Chondrocyte (in vitro differentiated cells): ENCODE measurements around the gene NRTN. TPM values are rescaled to one million over a fixed set of nuclear protein-coding genes. Genes with fewer than 3 reads are reported as not detected.
A peak's percentile ranks its signal among the peaks of the same experiment; 100 is the strongest.

Experiments
- DNase-seq: peaks from one replicate; pipeline ENCODE4 v3.0.0; 2021; ENCODE audit warnings: mixed read lengths, low spot score
- H3K27ac Mint-ChIP-seq: one replicate; pipeline ENCODE4 v1.8.0; 2021; ENCODE audit warnings: mild to moderate bottlenecking, moderate library complexity, mixed read lengths; ENCODE audit not compliant: unreplicated experiment
- H3K27me3 Mint-ChIP-seq: 2 replicates; pipeline ENCODE4 v1.8.0; 2021; ENCODE audit warnings: low read depth, mixed read lengths
- H3K36me3 Mint-ChIP-seq: 2 replicates; pipeline ENCODE4 v1.8.0; 2021; ENCODE audit warnings: low read depth, mixed read lengths
- H3K4me1 Mint-ChIP-seq: 2 replicates; pipeline ENCODE4 v1.8.0; 2021; ENCODE audit warnings: low read depth, mild to moderate bottlenecking, mixed read lengths
- H3K4me3 Mint-ChIP-seq: one replicate; pipeline ENCODE4 v1.8.0; 2021; ENCODE audit warnings: mild to moderate bottlenecking, moderate library complexity, mixed read lengths; ENCODE audit not compliant: unreplicated experiment
- H3K9me3 Mint-ChIP-seq: 2 replicates; pipeline ENCODE4 v1.8.0; 2021; ENCODE audit warnings: low read depth, mixed read lengths
- CTCF ChIP-seq: fragments of 200-600 bp; sonication (generic); IDR thresholded peaks from 2 replicates; pipeline ENCODE4 v1.5.0; 2021; ENCODE audit warnings: antibody characterized with exemption, mild to moderate bottlenecking, moderate library complexity
- total RNA-seq: library from RNA; stranded (reverse); gene quantifications from 3 replicates; pipeline ENCODE4 v1.2.1, GENCODE V29; 2021

The NRTN gene
- total RNA-seq, 1 donor from 2014 or later: 0.77 TPM

DNA sequence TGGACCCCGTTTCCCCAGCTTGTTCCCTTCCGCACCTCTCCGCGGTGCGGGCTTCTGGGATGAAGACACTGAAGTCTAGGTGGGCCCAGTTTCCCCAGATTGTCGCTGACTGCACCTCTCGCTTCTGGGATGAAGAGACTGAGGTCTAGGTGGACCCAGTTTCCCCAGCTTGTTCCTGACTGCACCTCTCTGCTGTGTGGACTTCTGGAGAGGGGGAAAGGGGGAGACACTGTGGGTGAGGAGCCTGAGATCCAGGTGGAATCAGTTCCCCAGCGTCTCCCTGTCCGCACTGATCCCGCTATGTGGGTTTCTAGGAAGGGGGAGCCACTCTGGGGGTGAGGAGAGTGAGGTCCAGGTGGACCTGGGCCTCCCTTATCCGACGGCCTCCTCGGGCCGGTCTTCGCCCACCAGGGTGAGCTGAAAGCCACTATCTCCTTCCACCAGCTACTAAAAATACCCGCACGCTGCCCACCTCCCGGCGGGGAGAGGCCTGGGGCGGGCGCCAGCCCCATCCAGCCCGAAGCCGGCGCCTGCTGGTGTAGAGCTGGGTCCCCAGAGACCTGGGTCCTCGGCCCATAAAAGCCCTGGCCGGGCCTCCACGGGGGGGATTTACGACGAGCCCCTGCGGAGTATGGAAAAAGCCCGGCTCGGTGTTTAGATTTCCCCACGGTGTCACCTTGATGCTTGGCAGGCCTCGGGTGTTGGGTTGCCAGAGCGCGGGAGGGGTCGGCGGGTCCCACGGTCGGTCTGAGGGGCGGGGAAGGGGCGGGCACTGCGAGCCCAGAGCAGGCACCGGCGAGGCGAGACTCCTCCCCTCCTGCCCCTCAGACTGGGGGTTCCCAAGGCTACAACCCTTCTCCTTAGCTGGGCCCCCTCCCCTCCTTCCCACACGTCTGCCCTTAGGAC is 24.0 kb downstream of the NRTN start:
- Mint-ChIP-seq H3K27ac (peak overlapping the region; percentile 100), H3K27me3 (no peaks in the 10 kb centered on the region), H3K9me3 (no peaks in the 10 kb centered on the region), H3K36me3 (no peaks in the 10 kb centered on the region), H3K4me3 (peak overlapping the region; percentile 99), H3K4me1 (peaks cover 17% of the 10 kb centered on the region)
- DNase-seq: no peak
- TF ChIP-seq CTCF: peak; percentile 18

GRCh38 chr19:5829567-5830310 is 24.9 kb downstream of the NRTN start:
- H3K27ac Mint-ChIP-seq: peak overlapping the region; percentile 43
- no peak for TF ChIP-seq CTCF
- H3K9me3 Mint-ChIP-seq: no peaks in the 10 kb centered on the region
- H3K4me3 Mint-ChIP-seq: peak overlapping the region; percentile 14
- no peaks in the 10 kb centered on the region for H3K36me3 Mint-ChIP-seq
- H3K27me3 Mint-ChIP-seq: no peaks in the 10 kb centered on the region
- H3K4me1 Mint-ChIP-seq: peaks cover 17% of the 10 kb centered on the region
- DNase-seq: no peak

DNA sequence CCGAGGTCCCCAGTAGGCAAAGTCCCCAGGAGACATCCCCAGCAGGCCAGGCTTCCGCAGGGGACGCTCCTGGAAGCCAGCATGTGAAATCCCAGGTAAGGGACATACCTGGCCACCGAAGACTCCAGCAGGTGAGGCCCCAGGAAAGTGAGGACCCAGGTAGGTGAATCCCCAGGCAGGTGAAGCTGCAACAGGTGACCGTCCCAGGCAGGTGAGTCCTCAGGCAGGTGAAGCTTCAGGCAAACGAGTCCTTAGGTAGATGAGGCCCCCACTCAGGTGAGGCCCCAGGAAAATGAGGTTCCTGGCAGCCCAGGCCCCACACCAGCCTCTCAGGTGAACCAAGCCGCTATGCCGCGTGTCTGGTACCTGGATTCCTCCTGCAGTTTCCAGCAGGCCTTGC is 26.3 kb downstream of the NRTN start:
- TF ChIP-seq CTCF: no peak
- Mint-ChIP-seq H3K4me3 (no peak overlapping the region), H3K27ac (no peak overlapping the region), H3K27me3 (no peaks in the 10 kb centered on the region), H3K9me3 (no peaks in the 10 kb centered on the region), H3K4me1 (peaks cover 17% of the 10 kb centered on the region), H3K36me3 (no peaks in the 10 kb centered on the region)
- DNase-seq: no peak

GRCh38 chr19:5832061-5832460 is 27.2 kb downstream of the NRTN start:
- H3K27me3 Mint-ChIP-seq: no peaks in the 10 kb centered on the region
- H3K36me3 Mint-ChIP-seq: no peaks in the 10 kb centered on the region
- no peak overlapping the region for H3K27ac Mint-ChIP-seq
- DNase-seq: peak; percentile 91
- peaks cover 14% of the 10 kb centered on the region for H3K4me1 Mint-ChIP-seq
- no peak for TF ChIP-seq CTCF
- no peaks in the 10 kb centered on the region for H3K9me3 Mint-ChIP-seq
- no peak overlapping the region for H3K4me3 Mint-ChIP-seq

DNA sequence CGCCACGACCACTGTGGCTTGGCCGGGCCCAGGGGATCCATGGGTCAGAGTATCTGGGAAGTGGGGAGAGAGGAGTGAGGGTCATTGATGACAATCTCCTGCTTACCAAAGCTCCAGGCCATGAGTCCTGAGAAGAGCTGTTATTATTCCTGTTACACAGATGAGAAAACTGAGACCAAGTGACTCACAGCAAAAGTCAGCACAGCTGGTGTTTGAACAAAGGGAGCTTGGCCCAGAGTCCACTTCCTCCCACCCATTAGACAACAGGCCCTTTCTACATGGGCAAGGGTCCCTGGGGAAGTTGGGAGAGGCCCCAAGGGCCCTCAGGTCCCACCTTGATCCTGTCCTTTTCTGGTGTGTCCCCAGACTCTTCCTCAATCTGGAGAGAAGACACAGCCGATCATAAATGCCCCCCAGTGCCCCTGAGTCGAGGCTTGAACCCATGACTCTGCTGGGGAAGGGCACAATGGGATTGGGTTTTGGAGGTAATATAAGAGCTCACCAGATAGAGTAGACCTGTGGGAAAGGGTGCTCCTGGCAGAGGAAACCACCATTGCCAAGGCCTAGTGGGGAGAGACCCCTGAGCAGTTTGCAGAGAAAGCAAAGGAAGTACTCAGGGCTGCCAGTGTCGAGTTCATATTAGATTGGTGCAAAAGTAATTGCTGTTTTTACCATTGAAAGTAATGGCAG is 27.8 kb downstream of the NRTN start:
- H3K9me3 Mint-ChIP-seq: no peaks in the 10 kb centered on the region
- no peaks in the 10 kb centered on the region for H3K36me3 Mint-ChIP-seq
- H3K4me1 Mint-ChIP-seq: peaks cover 11% of the 10 kb centered on the region
- H3K4me3 Mint-ChIP-seq: no peak overlapping the region
- DNase-seq: no peak
- H3K27me3 Mint-ChIP-seq: no peaks in the 10 kb centered on the region
- no peak overlapping the region for H3K27ac Mint-ChIP-seq
- TF ChIP-seq CTCF: no peak
